Keratinocyte (primary cell): Measurements from ENCODE around the gene TIPIN.

Experiments
- EZH2 ChIP-seq: IDR thresholded peaks from one replicate; pipeline ENCODE4 v1.6.1; 2012; ENCODE audit warnings: inconsistent platforms, mild to moderate bottlenecking, low read length, moderate library complexity
- TF ChIP-seq, protein P1 (sequence below), 3 experiments: IDR thresholded peaks in 1 of 3; conservative IDR thresholded peaks in 1 of 3; optimal IDR thresholded peaks in 1 of 3; 2 replicates in 2 of 3; 3 replicates in 1 of 3; pipeline versions ENCODE3 to v1.5.1; 2011; ENCODE audit warnings: low read length in 3 of 3, mild to moderate bottlenecking in 3 of 3, moderate library complexity in 2 of 3, control low read depth in 1 of 3, inconsistent platforms in 1 of 3; ENCODE audit not compliant: insufficient read depth in 2 of 3; ENCODE audit errors: extremely low read depth in 1 of 3

- TF ChIP-seq, protein P1, sequence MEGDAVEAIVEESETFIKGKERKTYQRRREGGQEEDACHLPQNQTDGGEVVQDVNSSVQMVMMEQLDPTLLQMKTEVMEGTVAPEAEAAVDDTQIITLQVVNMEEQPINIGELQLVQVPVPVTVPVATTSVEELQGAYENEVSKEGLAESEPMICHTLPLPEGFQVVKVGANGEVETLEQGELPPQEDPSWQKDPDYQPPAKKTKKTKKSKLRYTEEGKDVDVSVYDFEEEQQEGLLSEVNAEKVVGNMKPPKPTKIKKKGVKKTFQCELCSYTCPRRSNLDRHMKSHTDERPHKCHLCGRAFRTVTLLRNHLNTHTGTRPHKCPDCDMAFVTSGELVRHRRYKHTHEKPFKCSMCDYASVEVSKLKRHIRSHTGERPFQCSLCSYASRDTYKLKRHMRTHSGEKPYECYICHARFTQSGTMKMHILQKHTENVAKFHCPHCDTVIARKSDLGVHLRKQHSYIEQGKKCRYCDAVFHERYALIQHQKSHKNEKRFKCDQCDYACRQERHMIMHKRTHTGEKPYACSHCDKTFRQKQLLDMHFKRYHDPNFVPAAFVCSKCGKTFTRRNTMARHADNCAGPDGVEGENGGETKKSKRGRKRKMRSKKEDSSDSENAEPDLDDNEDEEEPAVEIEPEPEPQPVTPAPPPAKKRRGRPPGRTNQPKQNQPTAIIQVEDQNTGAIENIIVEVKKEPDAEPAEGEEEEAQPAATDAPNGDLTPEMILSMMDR (optimal IDR thresholded peaks at IDR 0.05 in 1 of 3, IDR thresholded peaks at IDR 0.05 in 1 of 3, conservative IDR thresholded peaks at IDR 0.05 in 1 of 3; ENCODE audit: extremely low read depth in 1 of 3, insufficient read depth in 2 of 3, low read length in 3 of 3): no peak
- TF ChIP-seq EZH2: no peak
These were observed 32.8 kb upstream of the TIPIN start for GRCh38 chr15:66389098-66389858.
